GM12892 (cell line): ENCODE results near the gene ABCC1.
"Not testable (repeated sequence)": the region's sequence is repeated elsewhere in the genome, so short reads cannot be mapped to it uniquely, and the experiment has no call there.

ENCODE experiments used
- POLR2A ChIP-seq: IDR thresholded peaks from 2 replicates; pipeline ENCODE4 v1.6.1; 2011; ENCODE audit warnings: low read depth, low read length, control low read depth
- POLR2AphosphoS5 ChIP-seq: IDR thresholded peaks from 2 replicates; pipeline ENCODE4 v1.6.1; 2011; ENCODE audit warnings: low read depth, low read length, control low read depth
- TAF1 ChIP-seq: IDR thresholded peaks from 2 replicates; pipeline ENCODE4 v1.6.1; 2011; ENCODE audit warnings: low read depth, mild to moderate bottlenecking, control low read depth, low read length, borderline replicate concordance

- TF ChIP-seq POLR2A, POLR2AphosphoS5, TAF1: not testable (repeated sequence)
Measured at GRCh38 chr16:16148000-16148599, 198.7 kb downstream of the ABCC1 start.
